Left renal pelvis (tissue), 4 donors: ENCODE measurements around the gene TSHR. TPM values are rescaled to one million over a fixed set of nuclear protein-coding genes. Genes with fewer than 3 reads are reported as not detected.

Experiments used
- DNase-seq, 4 donors: peaks; one replicate each; pipeline ENCODE4 v3.0.0-alpha.2; 2013; ENCODE audit warnings: low read depth in 4 of 4, low spot score in 3 of 4
- polyA plus RNA-seq, 4 donors: library from polyadenylated mRNA; unstranded; fragments of 120-200 nt; gene quantifications; one replicate each; pipeline ENCODE4 v1.2.1, GENCODE V29; 2013; ENCODE audit not compliant: insufficient read length in 4 of 4

Gene TSHR
- polyA plus RNA-seq, 4 donors: 0.14 to 0.23 (median 0.22) TPM; not detected in 1

DNA sequence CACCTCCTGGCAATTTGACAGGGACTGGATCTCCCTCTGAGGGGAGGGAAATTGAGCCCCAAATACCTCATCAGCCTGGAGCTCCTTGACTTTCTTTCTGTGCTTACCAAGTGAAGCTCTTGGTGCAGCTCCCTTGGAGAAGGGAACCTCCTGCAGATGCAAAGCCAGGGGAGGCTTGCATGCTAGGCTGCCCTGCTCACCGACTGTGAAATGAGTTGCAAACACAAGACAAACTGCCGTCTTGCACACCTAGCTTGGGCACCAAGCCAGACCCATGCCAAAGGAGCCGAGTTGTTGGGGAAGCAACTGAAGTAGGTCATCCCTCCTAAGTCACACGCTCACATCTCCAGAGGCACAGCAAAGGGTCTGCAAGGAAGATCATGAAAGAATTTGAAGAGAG, 170.1 kb downstream of the TSHR start:
- no peak for DNase-seq

DNA sequence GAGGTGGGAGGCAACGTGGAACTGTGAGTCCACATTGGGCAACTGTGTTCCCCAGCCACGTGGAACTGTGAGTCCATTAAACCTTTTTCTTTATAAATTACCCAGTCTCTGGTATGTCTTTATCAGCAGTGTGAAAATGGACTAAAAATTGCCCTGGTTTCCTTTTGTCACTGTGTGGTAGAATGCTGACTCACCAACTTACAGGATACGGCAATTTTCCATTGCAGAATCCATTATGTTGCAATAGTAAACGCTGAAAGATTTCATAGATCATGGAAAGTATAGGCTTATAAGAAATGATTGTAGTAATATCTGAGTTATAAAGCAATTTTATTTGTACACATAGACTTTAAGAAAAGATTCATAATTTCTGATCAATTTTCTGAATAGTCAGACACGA, 172.4 kb downstream of the TSHR start:
- no peak for DNase-seq

DNA sequence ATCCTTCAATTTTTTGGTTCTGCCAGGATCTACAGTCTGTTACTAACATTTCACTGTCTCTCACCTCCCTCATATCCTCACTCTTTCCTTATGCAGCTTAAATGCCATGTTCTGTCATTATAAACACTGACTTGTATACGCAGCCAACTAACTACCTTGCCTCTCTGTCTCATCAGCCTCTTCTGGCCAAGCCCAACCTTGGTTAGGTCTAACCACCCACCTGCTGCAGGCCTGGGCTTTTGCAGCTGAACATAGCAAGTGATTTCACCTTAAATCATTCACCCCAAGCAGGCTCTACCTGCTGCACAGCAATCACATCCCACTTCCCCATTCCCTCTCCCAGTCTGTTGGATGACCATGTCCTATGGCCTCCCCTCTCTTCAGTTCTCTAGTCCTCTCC, 173.8 kb downstream of the TSHR start:
- DNase-seq: no peak

GRCh38 chr14:81132468-81132867, 177.0 kb downstream of the TSHR start:
- no peak for DNase-seq

- DNase-seq: no peak
Measured at GRCh38 chr14:81133400-81133799, 178.0 kb downstream of the TSHR start.

DNA sequence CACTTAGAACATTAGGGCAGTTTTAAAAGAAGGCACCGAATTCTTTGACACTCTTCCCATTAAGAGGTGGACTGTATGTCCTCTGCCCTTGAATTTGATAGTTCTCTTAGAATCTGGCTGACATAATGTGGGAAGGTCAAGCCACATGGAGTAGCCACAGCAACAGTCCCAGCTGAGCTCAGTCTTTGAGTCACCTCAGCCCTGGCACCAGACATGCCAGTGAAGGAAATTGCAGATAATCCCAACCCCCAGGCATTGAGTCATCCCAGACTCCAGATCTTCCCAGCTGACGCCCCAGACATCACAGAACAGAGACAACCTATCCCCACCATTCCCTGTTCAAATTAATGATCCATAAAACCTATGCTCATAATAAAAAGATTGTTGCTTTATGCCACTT, 181.9 kb downstream of the TSHR start:
- no peak for DNase-seq

DNA sequence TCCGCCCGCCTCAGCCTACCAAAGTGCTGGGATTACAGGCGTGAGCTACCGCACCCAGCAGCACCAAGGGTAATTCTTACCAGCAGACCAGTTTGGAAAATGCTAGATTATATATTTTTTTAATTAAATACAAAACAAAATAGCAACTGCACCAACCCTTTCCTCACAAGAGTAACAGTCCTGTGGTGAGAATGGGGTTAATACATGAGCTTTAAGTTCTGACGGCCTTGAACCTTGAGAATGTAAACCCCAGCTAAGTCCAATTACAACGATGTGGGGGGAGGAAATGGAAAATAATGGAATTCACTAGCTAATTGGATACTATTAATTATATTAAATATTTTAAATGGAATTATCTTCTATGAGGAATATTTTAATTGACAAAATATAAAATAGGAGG, 183.0 kb downstream of the TSHR start:
- no peak for DNase-seq

GRCh38 chr14:81141426-81141825, 186.0 kb downstream of the TSHR start:
- DNase-seq: no peak

DNA sequence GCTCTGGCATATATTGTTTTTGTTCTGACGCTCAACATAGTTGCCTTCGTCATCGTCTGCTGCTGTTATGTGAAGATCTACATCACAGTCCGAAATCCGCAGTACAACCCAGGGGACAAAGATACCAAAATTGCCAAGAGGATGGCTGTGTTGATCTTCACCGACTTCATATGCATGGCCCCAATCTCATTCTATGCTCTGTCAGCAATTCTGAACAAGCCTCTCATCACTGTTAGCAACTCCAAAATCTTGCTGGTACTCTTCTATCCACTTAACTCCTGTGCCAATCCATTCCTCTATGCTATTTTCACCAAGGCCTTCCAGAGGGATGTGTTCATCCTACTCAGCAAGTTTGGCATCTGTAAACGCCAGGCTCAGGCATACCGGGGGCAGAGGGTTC, 188.4 kb downstream of the TSHR start:
- DNase-seq: no peak

DNA sequence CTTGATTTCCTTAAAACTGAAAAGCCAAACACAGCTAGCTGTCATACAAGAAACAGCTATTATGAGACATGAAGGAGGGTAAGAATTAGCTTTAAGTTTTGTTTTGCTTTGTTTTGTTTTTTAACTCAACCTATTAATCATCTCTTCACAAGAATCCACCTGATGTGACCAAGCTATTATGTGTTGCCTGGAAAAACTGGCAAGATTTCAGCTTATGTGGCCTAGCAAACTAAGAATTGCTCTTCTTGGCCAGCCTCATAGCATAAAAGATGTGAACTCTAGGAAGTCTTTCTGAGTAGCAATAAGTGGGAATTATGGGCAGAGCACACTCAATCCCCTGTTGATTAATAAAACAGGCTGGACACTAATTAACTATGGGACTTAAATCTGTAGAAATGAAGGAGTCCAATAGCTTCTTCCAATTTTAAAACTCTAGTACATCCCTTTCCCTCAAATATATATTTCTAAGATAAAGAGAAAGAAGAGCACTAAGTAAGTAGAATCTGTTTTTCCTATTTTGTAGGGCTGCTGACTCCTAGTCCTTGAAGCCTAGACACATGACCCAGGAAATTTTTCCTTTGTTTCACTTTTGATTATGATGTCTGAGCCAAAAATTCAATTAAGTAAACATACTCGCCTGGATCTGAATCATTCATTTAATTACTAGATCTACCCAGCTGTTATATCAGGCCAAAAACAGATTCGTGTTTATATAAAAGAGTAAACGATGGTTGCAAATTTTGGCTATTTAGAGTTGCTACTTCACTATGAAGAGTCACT, 189.6 kb downstream of the TSHR start:
- DNase-seq: no peak

GRCh38 chr14:81147140-81147897, 191.9 kb downstream of the TSHR start:
- DNase-seq: no peak

DNA sequence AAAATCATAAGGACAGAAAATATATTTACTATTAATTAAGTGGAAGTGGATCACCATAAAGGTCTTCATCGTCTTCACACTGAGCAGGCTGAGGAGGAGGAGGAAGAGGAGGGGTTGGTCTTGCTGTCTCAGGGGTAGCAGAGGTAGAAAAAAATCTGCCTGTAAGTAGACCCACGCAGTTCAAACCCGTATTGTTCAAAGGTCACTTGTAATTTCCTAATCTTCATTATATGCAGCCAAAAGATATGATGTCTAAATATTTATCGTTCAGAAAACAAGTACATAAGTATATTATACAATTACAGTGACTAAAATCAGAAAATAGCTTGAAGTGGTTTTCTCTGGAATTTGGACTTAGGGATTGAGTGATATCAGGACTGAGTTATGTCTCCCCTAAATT, 193.2 kb downstream of the TSHR start:
- no peak for DNase-seq

- no peak for DNase-seq
Measured at GRCh38 chr14:81153187-81153586, 197.8 kb downstream of the TSHR start.

GRCh38 chr14:81157431-81157830, 202.0 kb downstream of the TSHR start:
- no peak for DNase-seq

GRCh38 chr14:81161088-81161487, 205.7 kb downstream of the TSHR start:
- DNase-seq: no peak

- no peak for DNase-seq
Measured at GRCh38 chr14:81161749-81162148, 206.3 kb downstream of the TSHR start.

DNA sequence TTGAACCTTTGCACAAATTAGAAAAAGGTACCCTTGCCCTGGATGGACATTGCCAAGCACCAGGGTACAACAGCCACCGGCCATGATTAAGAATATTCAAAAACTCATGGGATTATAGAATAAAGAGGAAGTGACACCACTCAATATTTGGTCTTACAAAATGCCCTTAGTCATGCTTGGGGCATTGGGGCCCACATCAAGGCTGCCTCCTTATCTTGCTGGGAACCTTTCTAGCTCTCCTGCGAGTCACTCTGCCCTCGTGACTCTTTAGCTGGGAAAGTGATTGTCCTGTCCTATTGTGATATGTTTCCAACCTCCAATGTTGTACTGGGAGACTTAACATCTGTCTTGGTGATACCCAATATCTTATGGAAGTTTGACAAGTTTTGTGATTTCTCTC, 207.5 kb downstream of the TSHR start:
- no peak for DNase-seq

GRCh38 chr14:81164167-81164774, 208.8 kb downstream of the TSHR start:
- peak in 2 of 4 donors; percentile 15 to 16 for DNase-seq

DNA sequence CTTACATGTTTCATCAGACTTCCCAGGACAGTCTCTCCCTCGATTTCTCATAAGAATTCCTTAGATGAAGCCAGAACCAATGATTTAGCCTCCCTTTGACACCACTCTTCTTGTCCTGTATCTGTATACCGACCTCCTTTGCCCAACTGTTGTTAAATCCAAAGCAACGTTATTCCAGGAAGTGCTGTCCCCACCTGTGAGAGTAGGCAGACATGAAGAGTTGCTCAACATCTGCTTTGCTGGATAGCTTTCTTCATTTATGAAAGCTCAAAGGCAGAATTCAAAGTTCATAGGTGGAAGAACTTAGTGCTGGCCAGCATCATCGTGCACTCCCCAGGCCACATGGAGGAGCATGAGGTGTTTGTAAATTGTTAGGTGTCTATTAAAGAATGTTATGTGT, 209.8 kb downstream of the TSHR start:
- no peak for DNase-seq

DNA sequence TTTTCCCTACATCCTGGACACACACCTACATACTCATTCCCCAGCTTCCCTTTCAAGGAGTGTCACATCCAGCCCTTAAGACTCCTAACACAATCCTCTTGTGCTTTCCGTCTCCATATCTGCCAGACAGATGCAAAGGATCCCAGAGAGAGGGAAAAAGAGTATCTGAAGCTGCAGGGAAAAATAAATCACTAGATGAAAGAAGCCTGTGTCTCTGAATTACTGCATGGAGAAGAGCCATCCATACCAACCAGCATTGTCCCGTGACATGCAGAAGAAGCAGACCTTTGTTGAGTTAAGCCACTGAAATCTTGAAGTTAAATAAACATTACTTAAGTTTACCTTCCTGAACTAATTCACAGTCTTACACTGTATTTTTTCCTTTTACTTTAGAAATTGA, 210.7 kb downstream of the TSHR start:
- DNase-seq: no peak

DNA sequence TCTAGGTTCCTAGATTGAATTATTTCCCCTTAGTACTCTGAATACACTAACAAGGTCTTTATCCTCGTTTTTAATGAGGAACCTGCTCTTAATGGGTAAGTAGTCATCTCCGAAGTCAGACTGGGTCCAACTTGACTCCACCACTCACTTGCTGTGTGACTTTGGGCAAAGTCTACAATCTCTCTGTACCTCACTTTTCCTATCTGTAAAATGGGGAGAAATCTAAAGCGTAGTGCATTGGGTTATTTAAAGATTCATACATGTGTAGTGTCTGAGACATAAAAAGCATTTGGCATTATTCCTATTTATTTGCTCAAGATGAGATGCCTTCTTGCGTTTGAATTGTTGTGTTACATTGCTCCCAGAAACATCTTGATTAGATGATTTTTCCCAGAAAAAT, 213.8 kb downstream of the TSHR start:
- no peak for DNase-seq

GRCh38 chr14:81169711-81170103, 214.3 kb downstream of the TSHR start:
- DNase-seq: peak; percentile 6 to 14 (median 10)
